GM12878 (cell line): ENCODE measurements around the gene AKAP9.

Source experiments
- BCL11A ChIP-seq: IDR thresholded peaks from 2 replicates; pipeline ENCODE4 v1.6.1; 2011; ENCODE audit warnings: low read depth, low read length
- CTCF ChIP-seq, 3 experiments: IDR thresholded peaks in 2 of 3; conservative IDR thresholded peaks in 1 of 3; 2 replicates each; pipeline ENCODE4 v1.5.1; 2011; ENCODE audit warnings: low read depth in 3 of 3, low read length in 3 of 3, mild to moderate bottlenecking in 3 of 3, control low read depth in 2 of 3, moderate library complexity in 2 of 3, inconsistent platforms in 1 of 3, mixed read lengths in 1 of 3; ENCODE audit not compliant: control insufficient read depth in 2 of 3, insufficient read depth in 1 of 3; ENCODE audit errors: extremely low read depth in 1 of 3
- EP300 ChIP-seq, 2 experiments: fragments of 150-350 bp in 1 of 2; IDR thresholded peaks; 2 replicates each; pipeline ENCODE4 v1.6.1; 2011 to 2012; ENCODE audit warnings: low read depth in 2 of 2, low read length in 2 of 2, borderline replicate concordance in 1 of 2, improper control_type of control experiment in 1 of 2, inconsistent platforms in 1 of 2; ENCODE audit not compliant: control insufficient read depth in 1 of 2
- EZH2 ChIP-seq: IDR thresholded peaks from 2 replicates; pipeline ENCODE4 v1.6.1; 2012; ENCODE audit warnings: low read depth, mild to moderate bottlenecking, control low read depth, inconsistent platforms, low read length, borderline replicate concordance; ENCODE audit not compliant: control insufficient read depth
- HCFC1 ChIP-seq: fragments of 150-350 bp; IDR thresholded peaks from 2 replicates; pipeline ENCODE4 v1.6.1; 2014; ENCODE audit warnings: low read length
- JUNB ChIP-seq: IDR thresholded peaks from 2 replicates; pipeline ENCODE4 v1.6.1; 2016; ENCODE audit warnings: antibody characterized with exemption, mild to moderate bottlenecking
- MXI1 ChIP-seq: fragments of 150-350 bp; IDR thresholded peaks from 2 replicates; pipeline ENCODE4 v1.6.1; 2011; ENCODE audit warnings: low read depth, mild to moderate bottlenecking, inconsistent platforms, low read length, improper control_type of control experiment
- NBN ChIP-seq: fragments of 450-650 bp; IDR thresholded peaks from 2 replicates; pipeline ENCODE4 v1.6.1; 2016
- RBBP5 ChIP-seq: fragments of 200-600 bp; sonication (generic); conservative IDR thresholded peaks from 2 replicates; pipeline ENCODE4 v1.6.1; 2016
- SP1 ChIP-seq: IDR thresholded peaks from one replicate; pipeline ENCODE4 v1.6.1; 2011; ENCODE audit warnings: low read depth, low read length
- TAF1 ChIP-seq: IDR thresholded peaks from 2 replicates; pipeline ENCODE4 v1.6.1; 2011; ENCODE audit warnings: mild to moderate bottlenecking, low read depth, low read length, borderline replicate concordance
- ZNF274 ChIP-seq: IDR thresholded peaks from one replicate; pipeline ENCODE4 v1.8.0; 2011; ENCODE audit not compliant: insufficient read length, insufficient read depth
- TF ChIP-seq, protein P1 (sequence below): IDR thresholded peaks from 2 replicates; pipeline ENCODE4 v1.6.1; 2011; ENCODE audit warnings: low read depth, low read length, improper control_type of control experiment, borderline replicate concordance

DNA sequence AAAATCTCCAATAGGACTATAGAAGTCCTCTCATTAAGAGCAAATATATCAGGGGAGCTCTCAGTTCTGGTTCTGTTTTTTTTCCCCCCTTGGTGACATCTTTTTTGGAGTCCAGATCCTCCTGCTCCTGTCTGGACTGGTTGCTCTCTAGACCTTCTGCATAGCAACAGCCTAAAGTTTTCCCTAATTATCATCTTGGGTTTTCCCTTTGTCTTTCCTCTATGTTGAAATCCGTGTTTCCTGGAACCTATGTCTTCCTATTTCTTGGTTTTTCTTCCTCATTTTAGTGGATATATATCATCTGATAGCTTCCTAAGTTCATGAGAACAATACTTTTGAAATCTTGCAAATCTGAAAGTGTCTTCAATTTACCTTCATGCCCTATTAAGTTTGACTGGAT is 30.5 kb upstream of the AKAP9 start:
- no peak for TF ChIP-seq HCFC1
- no peak for TF ChIP-seq ZNF274
- TF ChIP-seq CTCF (IDR thresholded peaks at IDR 0.05 in 2 of 3, conservative IDR thresholded peaks at IDR 0.05 in 1 of 3; ENCODE audit: control insufficient read depth in 2 of 3, extremely low read depth in 1 of 3, insufficient read depth in 1 of 3, low read depth in 3 of 3, low read length in 3 of 3): no peak
- no peak for TF ChIP-seq TAF1
- TF ChIP-seq EZH2: no peak
- no peak for TF ChIP-seq BCL11A
- no peak for TF ChIP-seq RBBP5
- no peak for TF ChIP-seq JUNB
- no peak for TF ChIP-seq EP300 (IDR thresholded peaks at IDR 0.05; ENCODE audit: borderline replicate concordance in 1 of 2, control insufficient read depth in 1 of 2, low read depth in 2 of 2, low read length in 2 of 2)
- no peak for TF ChIP-seq SP1
- no peak for TF ChIP-seq NBN
- TF ChIP-seq MXI1: no peak
- TF ChIP-seq, protein P1, sequence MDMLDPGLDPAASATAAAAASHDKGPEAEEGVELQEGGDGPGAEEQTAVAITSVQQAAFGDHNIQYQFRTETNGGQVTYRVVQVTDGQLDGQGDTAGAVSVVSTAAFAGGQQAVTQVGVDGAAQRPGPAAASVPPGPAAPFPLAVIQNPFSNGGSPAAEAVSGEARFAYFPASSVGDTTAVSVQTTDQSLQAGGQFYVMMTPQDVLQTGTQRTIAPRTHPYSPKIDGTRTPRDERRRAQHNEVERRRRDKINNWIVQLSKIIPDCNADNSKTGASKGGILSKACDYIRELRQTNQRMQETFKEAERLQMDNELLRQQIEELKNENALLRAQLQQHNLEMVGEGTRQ: no peak
